DOHH2 (cell line): ENCODE results near the gene DNAI2.

Experiments
- CTCF ChIP-seq: fragments of 200-600 bp; sonication (generic); IDR thresholded peaks from one replicate; pipeline ENCODE4 v1.5.1; 2014; ENCODE audit warnings: antibody characterized with exemption, mild to moderate bottlenecking, low read depth, low read length; ENCODE audit not compliant: poor library complexity, severe bottlenecking
- EZH2phosphoT487 ChIP-seq: fragments of 200-600 bp; sonication (generic); IDR thresholded peaks from 2 replicates; pipeline ENCODE4 v1.6.1; 2017; ENCODE audit warnings: borderline replicate concordance, mild to moderate bottlenecking, antibody characterized with exemption, low read length, moderate library complexity, mixed read lengths

- TF ChIP-seq CTCF (no peak), EZH2phosphoT487 (no peak)
These were observed 21.9 kb downstream of the DNAI2 start for GRCh38 chr17:74295625-74296547.
